ENCODE measurements around the gene EPHB4.

Gene EPHB4

GRCh38 chr7:100854146-100854895 lies 27.0 kb upstream of the EPHB4 start:
- no peak for DNase-seq

GRCh38 chr7:100852048-100852872 lies 24.9 kb upstream of the EPHB4 start, which contains the start of gene SLC12A9:
Gene SLC12A9 (plus strand): TSS chr7:100852713. CDS start chr7:100854198, 1,485 bp downstream.
- DNase-seq: peak; percentile 92 to 96

GRCh38 chr7:100847360-100847759 lies 20.0 kb upstream of the EPHB4 start:
- DNase-seq: no peak

DNA sequence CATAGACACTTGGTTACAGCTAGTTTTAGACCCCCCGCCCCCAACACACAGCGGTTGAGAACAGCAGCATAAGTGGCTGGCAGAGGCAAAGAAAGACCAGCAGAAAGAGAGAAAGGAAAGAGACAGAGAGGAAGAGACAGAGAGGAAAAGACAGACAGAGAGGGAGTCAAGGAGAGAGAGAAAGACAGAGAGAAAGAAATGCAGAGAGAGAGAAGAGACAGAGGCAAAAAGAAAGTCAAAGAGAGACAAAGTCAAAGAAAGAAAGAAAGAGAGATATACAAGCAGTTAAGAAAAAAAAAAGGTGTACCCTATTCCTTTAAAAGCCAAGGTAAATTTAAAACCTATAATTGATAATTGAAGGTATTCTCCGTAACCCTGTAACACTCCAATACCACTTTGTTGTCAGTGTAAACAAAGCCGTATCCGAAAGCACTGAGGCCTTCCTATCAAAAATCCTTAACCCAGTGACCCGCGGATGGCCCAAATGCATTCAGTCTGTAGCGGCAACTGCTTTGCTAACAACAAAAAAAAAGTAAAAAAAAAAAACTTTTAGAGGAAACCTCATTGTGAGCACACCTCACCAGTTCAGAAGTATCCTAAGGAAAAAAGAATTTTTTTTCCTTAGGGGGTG lies 13.3 kb upstream of the EPHB4 start:
- DNase-seq: no peak

DNA sequence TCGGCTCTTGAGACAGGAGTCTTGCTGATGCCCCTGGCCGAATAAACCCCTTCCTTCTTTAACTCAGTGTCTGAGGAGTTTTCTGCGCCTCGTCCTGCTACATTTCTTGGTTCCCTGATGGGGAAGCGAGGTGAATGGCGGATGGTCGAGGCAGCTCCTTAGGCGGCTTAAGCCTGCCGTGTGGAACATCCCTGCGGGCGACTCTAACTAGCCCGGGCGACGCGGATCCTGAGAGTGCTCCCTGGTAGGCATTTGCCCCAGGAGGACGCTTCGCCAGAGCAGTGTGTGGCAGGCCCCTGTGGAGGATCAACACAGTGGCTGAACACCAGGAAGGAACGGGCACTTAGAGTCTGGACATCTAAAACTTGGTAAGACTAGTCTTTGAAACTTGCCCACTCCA lies 12.0 kb upstream of the EPHB4 start:
- DNase-seq: no peak

DNA sequence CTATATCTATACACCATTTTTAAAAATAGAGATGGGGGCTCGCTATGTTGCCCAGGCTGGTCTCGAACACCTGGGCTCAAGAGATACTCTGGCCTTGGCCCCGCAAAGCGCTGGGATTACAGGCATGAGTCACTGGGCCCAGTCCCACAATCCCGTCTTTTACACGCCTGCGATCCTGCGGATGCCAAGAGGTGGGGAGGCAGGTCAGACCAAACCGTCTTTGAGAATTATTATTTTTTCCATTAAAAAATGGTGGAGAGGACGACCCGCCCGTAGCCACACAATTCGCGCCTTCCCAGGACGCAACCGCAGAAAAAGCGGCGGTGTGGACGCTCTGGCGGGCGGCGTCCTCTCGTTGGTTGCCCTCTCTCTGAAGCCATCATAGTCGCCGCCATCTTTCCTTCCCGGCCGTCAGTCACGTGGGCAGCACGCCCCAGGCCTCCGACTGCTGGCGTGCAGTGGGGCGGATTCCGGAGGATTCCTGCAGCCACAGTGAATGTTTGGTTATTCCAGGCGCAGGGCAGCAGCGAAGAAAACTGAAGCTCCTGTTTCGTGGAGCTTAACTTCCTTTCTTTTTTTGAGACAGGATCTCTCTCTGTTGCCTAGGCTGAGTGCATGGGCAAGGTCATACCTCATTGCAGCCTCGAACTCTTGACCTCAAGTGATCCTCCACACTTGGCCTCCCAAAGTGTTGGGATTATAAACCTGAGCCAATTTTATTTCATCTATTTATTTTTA lies 9.9 kb upstream of the EPHB4 start:
- peak; percentile 86 to 88 for DNase-seq

DNA sequence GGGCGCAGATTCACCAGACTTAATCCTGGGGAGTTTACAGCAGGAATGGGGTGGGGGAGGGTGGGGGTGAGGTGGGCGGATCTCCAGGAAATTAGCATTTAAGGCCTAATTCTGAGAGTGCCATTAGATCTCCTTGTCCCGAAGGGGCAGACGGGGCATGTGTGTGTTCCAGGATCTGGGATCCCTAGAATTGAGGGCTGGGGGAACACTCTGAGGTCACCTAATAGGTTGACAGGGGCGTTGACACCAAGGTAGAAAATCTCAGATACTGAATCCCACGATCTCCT lies 9.4 kb upstream of the EPHB4 start:
- no peak for DNase-seq

DNA sequence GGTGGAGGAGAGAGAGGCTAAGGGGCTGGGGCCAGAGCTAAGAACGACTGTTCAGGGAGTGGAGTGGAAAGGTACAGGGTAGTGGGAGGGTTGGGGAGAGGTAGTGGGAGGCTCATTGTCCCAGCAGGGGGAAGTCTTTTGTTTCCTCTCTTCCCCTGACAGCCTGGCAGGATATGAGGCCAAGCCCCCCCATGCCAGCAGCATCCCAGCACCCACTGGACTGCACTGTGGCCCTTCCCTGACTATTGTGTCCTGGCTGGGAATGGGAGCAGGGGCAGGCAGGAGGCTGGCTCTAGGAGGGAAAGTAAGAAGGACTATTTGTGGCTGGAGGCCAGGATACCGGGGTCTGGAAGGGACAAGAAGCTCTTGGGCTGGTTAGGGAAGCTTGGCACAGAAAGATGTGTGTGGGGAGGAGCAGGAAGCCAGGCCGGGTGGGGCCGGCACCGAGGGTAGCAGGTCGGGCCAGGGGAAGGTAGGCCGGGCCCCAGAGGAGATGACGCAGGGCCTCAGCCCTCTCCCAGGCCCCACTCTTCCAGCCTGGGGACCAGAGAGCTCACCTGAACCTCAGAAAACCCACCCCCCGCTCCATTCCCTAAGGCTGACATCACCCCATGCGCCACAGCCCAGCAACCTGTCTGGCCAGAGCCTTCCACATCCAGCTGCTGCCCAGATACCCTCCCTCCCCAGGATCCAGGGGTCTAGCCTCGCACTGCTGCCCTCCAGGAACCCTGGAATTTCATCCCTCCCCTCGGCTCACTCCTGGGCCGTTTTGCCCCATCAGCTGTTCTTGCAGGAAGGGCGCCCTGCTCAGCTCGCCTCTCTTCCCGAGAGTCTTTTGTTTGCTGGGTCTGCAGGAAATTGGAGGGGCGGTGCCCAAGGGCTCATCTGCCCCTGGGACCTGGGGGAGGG lies 8.8 kb upstream of the EPHB4 start:
- no peak for DNase-seq

DNA sequence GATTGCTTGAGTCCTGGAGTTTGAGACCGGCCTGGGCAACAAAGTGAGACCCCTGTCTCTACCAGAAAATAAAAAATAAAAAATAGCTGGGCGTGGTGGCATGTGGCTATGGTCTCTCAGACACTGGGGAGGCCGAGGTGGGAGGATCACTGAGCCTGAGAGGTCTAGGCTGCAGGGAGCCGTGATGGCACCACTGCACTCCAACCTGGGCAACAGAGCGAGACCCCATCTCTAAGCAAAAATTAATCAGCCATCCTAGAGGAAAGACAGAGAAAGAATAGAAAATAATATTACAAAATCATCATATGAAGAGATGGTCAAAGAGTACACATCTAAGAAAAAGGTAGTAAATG lies 4.9 kb upstream of the EPHB4 start:
- DNase-seq: no peak

GRCh38 chr7:100830396-100830795 lies 3.1 kb upstream of the EPHB4 start:
- DNase-seq: no peak

DNA sequence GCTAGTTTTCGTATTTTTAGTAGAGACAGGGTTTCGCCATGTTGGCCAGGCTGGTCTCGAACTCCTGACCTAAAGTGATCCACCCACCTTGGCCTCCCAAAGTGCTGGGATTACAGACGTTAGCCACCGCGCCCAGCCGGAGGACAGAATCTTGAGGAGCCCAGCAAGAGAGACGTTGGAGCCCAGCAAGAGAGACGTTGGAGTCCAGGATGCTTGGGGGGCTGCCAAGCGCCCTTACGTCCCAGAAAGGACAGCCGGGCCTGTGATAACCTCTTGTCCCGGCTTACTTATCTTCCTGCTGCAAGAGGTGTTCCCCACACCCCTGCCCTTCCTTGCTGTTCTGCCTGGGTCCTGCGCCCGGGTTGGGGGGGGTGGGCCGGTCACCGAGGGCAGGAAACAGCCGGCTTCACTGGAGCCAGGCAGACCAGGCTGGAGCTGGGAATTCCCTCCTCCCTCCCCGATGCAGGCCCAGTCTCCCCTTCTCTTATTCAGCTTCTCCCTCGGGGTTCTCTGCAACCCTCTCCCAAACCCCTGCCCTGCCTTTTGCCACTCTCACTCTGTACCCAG lies 1.9 kb upstream of the EPHB4 start:
- DNase-seq: no peak

GRCh38 chr7:100826514-100827329 lies 601 bp downstream of the EPHB4 start:
- DNase-seq: no peak

- DNase-seq: no peak
Observed at GRCh38 chr7:100825751-100826513, 1.4 kb downstream of the EPHB4 start.

DNA sequence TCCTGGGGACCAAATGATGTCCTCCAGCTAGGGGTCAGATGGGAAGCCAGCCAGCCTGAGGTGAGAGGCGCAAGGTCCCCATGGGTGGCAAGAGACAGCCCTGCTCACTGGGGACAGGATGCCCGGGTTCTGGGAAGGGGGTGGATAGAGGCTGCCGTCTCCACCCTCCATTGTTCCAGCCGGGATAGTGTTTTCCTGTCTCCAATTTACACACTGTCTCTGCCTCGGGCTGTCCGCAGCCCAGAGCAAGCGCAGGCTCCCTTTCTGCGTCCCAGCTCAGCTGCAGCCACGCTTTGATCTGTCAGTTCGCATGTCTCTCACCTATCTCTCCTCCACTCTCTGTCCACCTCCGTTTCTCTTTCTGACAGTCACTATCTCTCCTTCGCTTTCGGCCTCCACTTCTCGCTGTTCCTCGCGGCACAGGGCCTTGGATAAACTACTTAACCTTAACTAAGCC lies 2.1 kb downstream of the EPHB4 start:
- DNase-seq: no peak

GRCh38 chr7:100824499-100825214 lies 2.7 kb downstream of the EPHB4 start:
- DNase-seq: no peak

GRCh38 chr7:100823534-100823933 lies 3.8 kb downstream of the EPHB4 start:
- DNase-seq: no peak

DNA sequence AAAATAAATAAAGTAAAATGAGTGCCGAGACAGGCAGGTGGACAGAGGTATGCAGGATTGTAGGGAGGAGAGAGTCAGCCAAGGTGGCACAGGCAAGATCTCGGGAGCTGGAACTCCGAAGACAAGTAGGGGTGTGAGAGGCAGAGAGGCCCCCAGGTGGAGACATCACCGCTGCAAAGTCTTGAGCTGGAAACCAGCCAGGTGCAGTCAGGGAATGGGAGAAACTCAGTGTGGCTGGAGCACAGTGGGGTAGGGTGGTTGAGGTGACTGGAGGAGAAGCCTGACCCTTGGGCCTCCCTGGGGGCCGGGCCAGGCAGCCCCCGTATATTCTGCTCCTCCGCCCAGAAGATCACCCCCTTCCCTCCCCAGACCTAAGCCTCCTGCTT lies 4.2 kb downstream of the EPHB4 start:
- no peak for DNase-seq

- no peak for DNase-seq
Observed at GRCh38 chr7:100822236-100823139, 4.8 kb downstream of the EPHB4 start.

Measured in inflammatory macrophage (primary cell).